Transverse colon (tissue), 4 donors: ENCODE data around the gene C15orf40. TPM values are rescaled to one million over a fixed set of nuclear protein-coding genes. Genes with fewer than 3 reads are reported as not detected.

ENCODE experiments used
- DNase-seq: peaks from one replicate; pipeline ENCODE4 v3.0.0-alpha.2; 2019
- H3K27ac ChIP-seq, 4 donors: fragments of 200-600 bp; sonication (generic); 2 replicates each; pipeline ENCODE4 v1.5.1; 2016 to 2018; ENCODE audit warnings: inconsistent platforms in 4 of 4
- H3K27me3 ChIP-seq: fragments of 200-600 bp; sonication (generic); 2 replicates; pipeline ENCODE4 v1.5.1; 2017; ENCODE audit warnings: inconsistent platforms
- H3K36me3 ChIP-seq, 4 donors: fragments of 200-600 bp; sonication (generic); 2 replicates each; pipeline ENCODE4 v1.5.1; 2017 to 2019; ENCODE audit warnings: inconsistent platforms in 4 of 4
- H3K4me1 ChIP-seq, 4 donors: fragments of 200-600 bp; sonication (generic); 2 replicates each; pipeline ENCODE4 v1.5.1; 2017 to 2020; ENCODE audit warnings: inconsistent platforms in 4 of 4
- H3K4me3 ChIP-seq, 4 donors: fragments of 200-600 bp; sonication (generic); 1 replicate in 1 of 4; 2 replicates in 3 of 4; pipeline versions ENCODE4 v1.5.1 to v1.6.1; 2017 to 2019; ENCODE audit warnings: inconsistent platforms in 4 of 4
- H3K9me3 ChIP-seq, 2 donors: fragments of 200-600 bp; sonication (generic); 2 replicates each; pipeline ENCODE4 v1.5.1; 2017 to 2019; ENCODE audit warnings: inconsistent platforms in 2 of 2
- CTCF ChIP-seq, 5 experiments: fragments of 200-600 bp in 3 of 5; fragments of 450-650 bp in 2 of 5; sonication (generic) in 3 of 5; IDR thresholded peaks; 1 replicate in 2 of 5; 2 replicates in 3 of 5; pipeline ENCODE4 v1.5.1; 2016 to 2017; ENCODE audit warnings: antibody characterized with exemption in 5 of 5, inconsistent platforms in 3 of 5, mild to moderate bottlenecking in 2 of 5, moderate library complexity in 1 of 5
- EP300 ChIP-seq: sonication (generic); formaldehyde crosslinking; IDR thresholded peaks from one replicate; pipeline ENCODE4 v1.6.1; 2017; ENCODE audit warnings: antibody characterized with exemption, low read depth
- POLR2A ChIP-seq: fragments of 450-650 bp; IDR thresholded peaks from one replicate; pipeline ENCODE4 v1.6.1; 2016; ENCODE audit warnings: antibody characterized with exemption, mild to moderate bottlenecking, moderate library complexity
- POLR2AphosphoS5 ChIP-seq, 3 donors: sonication (generic); formaldehyde crosslinking; IDR thresholded peaks; one replicate each; pipeline ENCODE4 v1.6.1; 2016; ENCODE audit warnings: antibody characterized with exemption in 3 of 3
- WGBS, 2 donors: methylation state at CpG; one replicate each; pipeline ENCODE4 v1.1.5; 2018; ENCODE audit warnings: low coverage in 1 of 2; 5-methylcytosine and 5-hydroxymethylcytosine counted together
- in situ Hi-C, 4 donors: fragments of 200-750 bp; cut with MboI; loops; one replicate each; pipeline versions ENCODE4 v1.15.0 to v1.15.1; 2017; ENCODE audit warnings: low sequenced_read_pairs in 3 of 4, low pct_ligation_motif_present in 1 of 4, low pct_unique_long_range_greater_than_20kb in 1 of 4
- intact Hi-C: fragments of 100-400 bp; cut with DNase I; formaldehyde crosslinking; loops from one replicate; pipeline ENCODE4 v1.15.1; 2023; ENCODE audit warnings: low total_unique reads
- total RNA-seq, 4 donors: library from RNA; depleted of rRNA; stranded (reverse); fragments of >200 nt; gene quantifications; one replicate each; pipeline ENCODE4 v1.1.0, GENCODE V29; 2016

Gene C15orf40
- total RNA-seq, 4 donors from 2014 or later, result 10.6 to 42.8 (median 18.9) TPM

GRCh38 chr15:82993144-82993543, 18.3 kb downstream of the C15orf40 start:
- H3K4me1 ChIP-seq, result no peaks in the 10 kb centered on the region
- DNase-seq, result no peak
- intact Hi-C loops, result loop anchor here (10.0 kb wide), 1 partner anchor 138 kb away; no protein-coding TSS in a partner anchor
- H3K27me3 ChIP-seq, result no peaks in the 10 kb centered on the region
- H3K4me3 ChIP-seq, result no peak overlapping the region
- WGBS, 2 donors, result 48 to 53% methylated on average over 4 of the region's 4 CpGs
- in situ Hi-C loops, result no loop called here
- H3K9me3 ChIP-seq, result no peaks in the 10 kb centered on the region
- H3K27ac ChIP-seq, result no peak overlapping the region
- peaks cover 0 to 10% (median 5%) of the 10 kb centered on the region in 4 donors for H3K36me3 ChIP-seq
- TF ChIP-seq CTCF (IDR thresholded peaks at IDR 0.05), result no peak
- no peak for TF ChIP-seq EP300
- no peak for TF ChIP-seq POLR2AphosphoS5 (IDR thresholded peaks at IDR 0.05)
- no peak for TF ChIP-seq POLR2A

GRCh38 chr15:82992436-82992998, 18.9 kb downstream of the C15orf40 start:
- H3K27ac ChIP-seq, result no peak overlapping the region
- DNase-seq, result no peak
- H3K4me3 ChIP-seq, result no peak overlapping the region
- H3K27me3 ChIP-seq, result no peaks in the 10 kb centered on the region
- in situ Hi-C loops (no loop called here), intact Hi-C loops (loop anchor here (10.0 kb wide), 1 partner anchor 138 kb away; no protein-coding TSS in a partner anchor)
- H3K9me3 ChIP-seq, result no peaks in the 10 kb centered on the region
- peaks cover 0 to 10% (median 5%) of the 10 kb centered on the region in 4 donors for H3K36me3 ChIP-seq
- peaks cover 0 to 1% (median 0%) of the 10 kb centered on the region in 4 donors for H3K4me1 ChIP-seq
- TF ChIP-seq POLR2AphosphoS5 (IDR thresholded peaks at IDR 0.05) (no peak), POLR2A (no peak), CTCF (IDR thresholded peaks at IDR 0.05) (no peak), EP300 (no peak)
- WGBS, 2 donors, result 90 to 95% methylated on average over 3 of the region's 3 CpGs

- Histone ChIP-seq H3K27ac (peak overlapping the region; percentile 70 to 84 (median 80)), H3K4me3 (peak overlapping the region; percentile 56 to 91 (median 69)), H3K9me3 (no peaks in the 10 kb centered on the region), H3K27me3 (no peaks in the 10 kb centered on the region), H3K4me1 (peaks cover 8 to 18% (median 13%) of the 10 kb centered on the region in 4 donors), H3K36me3 (peaks cover 0 to 10% (median 5%) of the 10 kb centered on the region in 4 donors)
- no peak for DNase-seq
- intact Hi-C loops (no loop called here), in situ Hi-C loops (no loop called here)
- TF ChIP-seq EP300, result no peak
- TF ChIP-seq POLR2A, result no peak
- TF ChIP-seq POLR2AphosphoS5 (IDR thresholded peaks at IDR 0.05), result no peak
- TF ChIP-seq CTCF (IDR thresholded peaks at IDR 0.05), result no peak
- 0 to 3% methylated on average over 6 to 12 of the region's 12 CpGs for WGBS, 2 donors
Measured at GRCh38 chr15:82986442-82986780, 25.0 kb downstream of the C15orf40 start.

- Histone ChIP-seq H3K27ac (peak within 1 kb of the TSS; percentile 70 to 84 (median 80)), H3K36me3 (peaks cover 0 to 7% (median 5%) of the 10 kb centered on the region in 4 donors), H3K27me3 (no peaks in the 10 kb centered on the region), H3K4me3 (peak within 1 kb of the TSS; percentile 56 to 91 (median 69)), H3K9me3 (no peaks in the 10 kb centered on the region), H3K4me1 (peaks cover 8 to 18% (median 13%) of the 10 kb centered on the region in 4 donors)
- intact Hi-C loops (no loop called here), in situ Hi-C loops (no loop called here)
- peak; percentile 52 to 77 (median 71) for TF ChIP-seq POLR2AphosphoS5 (IDR thresholded peaks at IDR 0.05)
- peak; percentile 52 for TF ChIP-seq POLR2A
- no peak for TF ChIP-seq EP300
- TF ChIP-seq CTCF (IDR thresholded peaks at IDR 0.05), result no peak
- WGBS, 2 donors, result 7 to 12% methylated on average over 11 to 23 of the region's 45 CpGs
- peak; percentile 93 for DNase-seq
Measured at GRCh38 chr15:82985688-82986441, 25.6 kb downstream of the C15orf40 start, which contains the start of gene RAMAC. Gene RAMAC (plus strand): TSS chr15:82986210. CDS start chr15:82989019, 2,809 bp downstream.
